ENCODE measurements around the gene SLC32A1. TPM values are rescaled to one million over a fixed set of nuclear protein-coding genes. Genes with fewer than 3 reads are reported as not detected.

SLC32A1 gene
- total RNA-seq, 1 donor from 2014 or later: 7.7 TPM

GRCh38 chr20:38725148-38725901 lies 1.0 kb downstream of the SLC32A1 start:
- no peak for FAIRE-seq
- DNase-seq (ENCODE audit: low spot score in 2 of 2): peak in 1 of 2 donors; percentile 36

DNA sequence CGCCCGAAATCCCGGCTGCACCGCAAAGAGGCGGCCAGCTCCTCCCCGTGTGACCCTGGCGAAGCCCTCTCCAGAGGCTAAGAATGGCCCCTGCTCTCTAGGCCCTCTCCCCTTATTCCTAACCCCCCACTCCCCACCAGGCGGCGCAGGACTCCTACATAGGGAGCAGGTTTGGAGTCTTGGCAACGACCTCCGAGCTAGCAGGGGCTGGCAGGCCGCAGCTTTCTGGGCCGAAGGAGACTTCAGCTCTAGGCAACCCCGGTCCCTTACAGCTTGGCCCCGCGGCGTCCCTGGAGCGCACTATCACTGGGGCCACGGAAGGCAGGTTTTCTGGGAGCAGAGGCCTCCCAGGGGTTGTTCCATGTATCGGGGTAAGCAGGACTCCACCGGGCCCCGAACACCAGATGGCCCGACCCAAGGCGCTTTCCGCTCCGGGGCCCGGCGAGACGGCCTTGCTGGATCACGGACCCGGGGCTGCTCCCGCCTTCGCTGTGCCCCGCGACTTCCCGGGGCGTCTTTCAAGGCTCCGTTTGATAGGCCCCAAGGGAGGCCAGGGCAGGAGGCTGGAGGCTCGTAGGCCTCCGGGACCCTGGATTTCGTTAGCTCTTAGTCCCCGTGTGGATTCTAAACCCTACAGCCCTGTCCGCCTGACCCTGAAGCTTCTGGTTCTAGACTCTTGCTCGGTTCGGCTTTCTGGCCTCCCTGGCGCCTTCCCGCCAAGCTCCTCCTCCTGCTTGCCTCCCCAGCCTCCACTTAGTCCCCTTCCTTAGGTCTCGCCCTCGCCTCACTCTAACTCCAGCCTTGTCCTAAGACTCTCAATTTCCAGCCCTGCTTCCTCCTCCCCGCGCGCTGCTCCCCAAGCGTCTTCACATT lies 1.9 kb downstream of the SLC32A1 start:
- FAIRE-seq (no peak), DNase-seq (ENCODE audit: low spot score in 2 of 2) (peak in 1 of 2 donors; percentile 46)

DNA sequence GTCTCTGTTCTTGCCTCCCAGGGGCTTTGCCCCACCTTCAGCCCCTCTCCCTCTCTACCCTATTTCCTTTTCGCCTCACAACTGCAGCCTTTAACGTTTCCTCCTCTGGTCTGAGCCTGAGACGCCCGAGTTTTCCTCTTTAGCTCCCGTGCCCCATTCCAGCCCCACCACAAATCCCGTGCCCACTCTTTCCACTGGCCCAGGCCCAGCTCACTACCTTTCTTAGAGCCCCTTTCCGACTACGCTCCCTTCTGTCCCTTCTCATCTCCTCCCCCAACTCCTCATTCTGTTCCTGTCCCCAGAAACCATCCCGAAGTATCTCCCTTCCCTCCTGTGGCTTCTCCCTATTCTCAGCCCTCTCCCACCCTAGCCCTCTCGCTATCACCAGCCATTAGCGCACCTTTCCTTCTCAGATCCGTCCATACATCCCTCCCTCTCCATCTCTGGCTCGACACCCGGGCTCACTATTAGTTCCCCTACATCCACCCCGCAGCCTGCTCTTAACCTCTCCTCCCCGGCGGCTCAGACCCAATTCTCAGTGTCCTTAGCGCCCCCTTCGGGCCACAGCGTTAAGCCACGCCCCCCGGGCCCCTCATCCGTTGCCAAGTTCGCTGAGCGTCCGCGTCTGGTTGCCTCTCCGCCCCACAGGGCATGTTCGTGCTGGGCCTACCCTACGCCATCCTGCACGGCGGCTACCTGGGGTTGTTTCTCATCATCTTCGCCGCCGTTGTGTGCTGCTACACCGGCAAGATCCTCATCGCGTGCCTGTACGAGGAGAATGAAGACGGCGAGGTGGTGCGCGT lies 2.7 kb downstream of the SLC32A1 start:
- FAIRE-seq (no peak), DNase-seq (ENCODE audit: low spot score in 2 of 2) (peak in 1 of 2 donors; percentile 56)

DNA sequence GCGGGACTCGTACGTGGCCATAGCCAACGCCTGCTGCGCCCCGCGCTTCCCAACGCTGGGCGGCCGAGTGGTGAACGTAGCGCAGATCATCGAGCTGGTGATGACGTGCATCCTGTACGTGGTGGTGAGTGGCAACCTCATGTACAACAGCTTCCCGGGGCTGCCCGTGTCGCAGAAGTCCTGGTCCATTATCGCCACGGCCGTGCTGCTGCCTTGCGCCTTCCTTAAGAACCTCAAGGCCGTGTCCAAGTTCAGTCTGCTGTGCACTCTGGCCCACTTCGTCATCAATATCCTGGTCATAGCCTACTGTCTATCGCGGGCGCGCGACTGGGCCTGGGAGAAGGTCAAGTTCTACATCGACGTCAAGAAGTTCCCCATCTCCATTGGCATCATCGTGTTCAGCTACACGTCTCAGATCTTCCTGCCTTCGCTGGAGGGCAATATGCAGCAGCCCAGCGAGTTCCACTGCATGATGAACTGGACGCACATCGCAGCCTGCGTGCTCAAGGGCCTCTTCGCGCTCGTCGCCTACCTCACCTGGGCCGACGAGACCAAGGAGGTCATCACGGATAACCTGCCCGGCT lies 3.4 kb downstream of the SLC32A1 start:
- DNase-seq (ENCODE audit: low spot score in 2 of 2): no peak
- FAIRE-seq: no peak

DNA sequence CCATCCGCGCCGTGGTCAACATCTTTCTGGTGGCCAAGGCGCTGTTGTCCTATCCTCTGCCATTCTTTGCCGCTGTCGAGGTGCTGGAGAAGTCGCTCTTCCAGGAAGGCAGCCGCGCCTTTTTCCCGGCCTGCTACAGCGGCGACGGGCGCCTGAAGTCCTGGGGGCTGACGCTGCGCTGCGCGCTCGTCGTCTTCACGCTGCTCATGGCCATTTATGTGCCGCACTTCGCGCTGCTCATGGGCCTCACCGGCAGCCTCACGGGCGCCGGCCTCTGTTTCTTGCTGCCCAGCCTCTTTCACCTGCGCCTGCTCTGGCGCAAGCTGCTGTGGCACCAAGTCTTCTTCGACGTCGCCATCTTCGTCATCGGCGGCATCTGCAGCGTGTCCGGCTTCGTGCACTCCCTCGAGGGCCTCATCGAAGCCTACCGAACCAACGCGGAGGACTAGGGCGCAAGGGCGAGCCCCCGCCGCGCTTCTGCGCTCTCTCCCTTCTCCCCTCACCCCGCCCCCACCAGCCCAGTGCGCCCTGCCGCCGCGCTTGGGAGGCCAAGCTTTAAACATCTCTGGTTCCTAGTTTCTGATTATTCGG lies 4.0 kb downstream of the SLC32A1 start:
- FAIRE-seq: no peak
- DNase-seq (ENCODE audit: low spot score in 2 of 2): no peak

DNA sequence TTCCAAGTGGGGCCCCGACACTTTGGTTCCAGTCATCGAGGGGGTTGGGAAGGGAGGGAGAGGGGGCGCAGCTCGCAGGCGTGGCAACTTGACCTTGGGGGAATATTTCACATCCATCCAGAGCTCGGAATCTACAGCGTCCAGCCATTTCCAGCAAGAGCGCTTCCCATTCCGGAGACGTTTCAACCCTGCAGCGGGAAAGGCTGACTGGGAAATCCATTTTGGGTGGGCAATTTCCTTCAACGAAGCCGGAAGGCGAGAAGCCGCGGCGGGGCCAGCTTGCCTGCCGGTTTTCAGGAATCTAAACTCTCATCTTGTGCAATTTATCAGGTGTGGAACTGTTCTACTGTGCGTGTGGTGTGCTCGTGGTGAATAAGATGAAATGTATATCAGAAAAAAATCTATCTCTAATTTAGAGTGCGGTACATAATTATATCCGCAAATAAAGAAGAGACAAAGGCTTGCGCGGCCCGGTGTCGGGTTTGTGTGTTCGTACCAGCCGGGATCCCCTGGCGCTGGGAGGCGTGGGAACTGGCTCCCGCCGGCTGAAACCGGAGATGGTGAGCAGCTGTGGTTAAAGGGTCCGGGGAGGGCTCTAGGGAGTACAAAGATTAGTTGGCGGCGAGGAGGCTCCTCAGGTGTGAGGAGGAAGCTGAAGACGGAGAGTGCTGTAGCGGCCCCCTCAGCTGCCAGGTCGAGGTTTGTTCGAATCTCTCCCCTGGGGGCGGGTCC lies 4.8 kb downstream of the SLC32A1 start:
- DNase-seq (ENCODE audit: low spot score in 2 of 2) (no peak), FAIRE-seq (no peak)

- FAIRE-seq: no peak
- no peak for DNase-seq (ENCODE audit: low spot score in 2 of 2)
These were observed 5.5 kb downstream of the SLC32A1 start for GRCh38 chr20:38729767-38730166.

DNA sequence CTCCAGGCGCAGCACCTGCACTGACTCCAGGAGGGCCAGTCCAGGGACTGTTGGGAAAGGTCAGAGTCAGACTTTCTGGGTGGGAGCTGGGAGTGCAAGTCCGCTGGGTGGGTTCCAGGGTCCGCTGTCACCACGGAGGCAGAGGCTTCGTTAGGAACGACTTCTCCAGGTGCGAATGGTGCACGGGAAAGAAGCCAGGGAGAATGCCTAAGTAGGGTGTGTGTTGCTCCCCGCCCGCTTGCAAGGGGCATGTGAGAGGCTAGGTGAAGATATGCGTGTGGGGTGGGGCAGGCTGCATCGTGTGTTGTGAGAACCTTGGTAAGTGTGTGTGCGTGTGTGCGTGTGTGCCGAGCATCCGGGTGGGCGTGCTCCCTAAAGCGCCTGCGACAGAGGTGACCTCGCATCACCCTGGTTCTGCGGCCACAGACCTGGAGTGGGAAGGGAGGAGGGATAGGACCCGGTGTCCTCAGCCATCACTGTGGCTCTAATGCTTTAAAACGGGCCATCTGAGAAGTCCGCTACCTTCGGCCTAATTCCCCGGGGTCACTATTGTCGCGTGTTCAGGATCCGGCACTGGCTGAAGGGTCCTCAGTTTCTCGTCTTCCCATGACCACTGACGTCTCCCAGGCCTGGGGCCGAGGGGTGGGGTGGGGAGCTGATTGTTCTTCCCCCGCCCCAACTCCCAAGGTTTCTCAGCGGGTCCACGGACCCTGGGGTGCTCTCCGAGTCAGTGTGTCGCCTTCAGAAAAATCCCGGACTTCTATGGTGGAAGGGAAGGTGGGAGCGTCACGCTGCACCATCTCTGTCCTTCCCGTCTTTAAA lies 6.1 kb downstream of the SLC32A1 start:
- no peak for FAIRE-seq
- DNase-seq (ENCODE audit: low spot score in 2 of 2): no peak

DNA sequence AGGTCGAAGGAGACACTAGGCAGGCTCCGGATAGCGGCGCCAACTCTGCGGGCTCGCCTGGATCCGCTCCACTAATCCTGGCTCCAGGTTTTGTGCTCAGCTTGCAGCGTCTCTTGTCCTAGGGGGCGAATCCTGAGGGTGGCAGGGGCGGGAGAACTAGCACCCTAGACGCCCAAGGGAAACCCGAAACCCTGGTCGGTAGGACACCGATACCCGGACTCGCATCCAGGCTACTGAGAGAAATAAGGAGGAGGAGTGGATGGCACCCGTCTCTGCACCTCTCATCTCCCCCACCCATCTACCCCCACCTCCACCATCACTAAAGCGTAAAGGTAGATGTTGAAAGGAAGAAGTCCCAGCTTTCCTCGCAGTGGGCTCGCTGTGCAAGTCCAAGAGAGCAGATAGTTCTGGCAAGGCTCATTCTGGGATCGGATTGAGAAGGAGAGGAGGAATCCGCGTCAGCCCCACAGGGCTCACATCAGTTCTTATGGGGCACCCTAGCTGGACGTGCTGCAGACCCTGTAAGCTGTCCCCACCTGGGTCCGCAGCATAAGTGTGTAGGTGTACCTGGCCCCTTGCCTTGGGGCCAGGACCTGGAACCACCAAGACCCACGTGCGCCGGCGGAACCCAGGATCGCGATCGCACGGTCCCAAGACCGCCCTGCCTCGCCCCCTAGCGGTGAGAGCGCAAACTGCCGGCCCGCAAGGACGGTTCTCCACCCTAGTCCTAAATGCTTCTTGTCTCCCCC lies 6.9 kb downstream of the SLC32A1 start:
- DNase-seq (ENCODE audit: low spot score in 2 of 2): peak; percentile 69 to 80
- no peak for FAIRE-seq

GRCh38 chr20:38731738-38732113 lies 7.4 kb downstream of the SLC32A1 start:
- no peak for FAIRE-seq
- DNase-seq (ENCODE audit: low spot score in 2 of 2): no peak

- no peak for DNase-seq (ENCODE audit: low spot score in 2 of 2)
- no peak for FAIRE-seq
These were observed 8.7 kb downstream of the SLC32A1 start for GRCh38 chr20:38732981-38733380.

DNA sequence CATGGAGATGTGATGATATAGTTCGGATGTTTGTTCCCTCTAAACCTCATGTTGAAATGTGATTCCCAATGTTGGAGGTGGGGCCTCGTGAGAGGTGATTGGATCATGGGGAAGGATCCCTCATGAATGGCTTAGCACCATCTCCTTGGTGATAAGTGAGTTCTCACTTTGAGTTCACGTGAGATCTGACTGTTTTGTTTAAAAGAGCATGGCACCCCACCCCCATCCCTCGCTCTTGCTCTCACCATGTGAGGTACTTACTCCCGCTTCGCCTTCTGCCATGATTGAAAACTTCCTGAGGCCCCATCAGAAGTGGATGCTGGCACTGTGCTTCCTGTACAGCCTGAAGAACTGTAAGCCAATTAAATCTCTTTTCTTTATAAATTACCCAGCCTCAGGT lies 10.9 kb downstream of the SLC32A1 start:
- DNase-seq (ENCODE audit: low spot score in 2 of 2): no peak

GRCh38 chr20:38737887-38738286 lies 13.6 kb downstream of the SLC32A1 start:
- no peak for FAIRE-seq

More for the DNA sequence above, 10.9 kb downstream of the SLC32A1 start:
- no peak for FAIRE-seq

DNA sequence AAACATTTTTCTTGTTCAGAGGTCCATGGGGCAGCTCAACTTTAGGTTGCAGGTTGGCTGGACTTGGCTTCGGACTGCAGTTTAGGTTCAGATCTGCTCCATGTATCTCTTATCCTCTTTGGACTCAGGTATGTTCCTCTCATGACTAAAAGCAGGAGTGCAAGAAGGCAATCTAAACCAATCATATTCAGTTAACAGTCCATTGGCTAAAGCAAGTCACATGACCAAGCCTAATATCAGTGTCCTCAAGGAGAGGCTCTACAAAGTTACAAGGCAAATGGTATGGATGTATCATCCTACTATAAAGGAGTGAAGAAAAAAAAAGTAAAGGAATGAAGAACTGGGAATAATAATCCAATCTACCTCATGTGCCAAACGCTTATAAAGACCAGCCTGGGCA lies 21.5 kb downstream of the SLC32A1 start:
- DNase-seq (ENCODE audit: low spot score in 2 of 2): no peak
- no peak for FAIRE-seq

More at GRCh38 chr20:38737887-38738286, 13.6 kb downstream of the SLC32A1 start:
- DNase-seq (ENCODE audit: low spot score in 2 of 2): no peak

DNA sequence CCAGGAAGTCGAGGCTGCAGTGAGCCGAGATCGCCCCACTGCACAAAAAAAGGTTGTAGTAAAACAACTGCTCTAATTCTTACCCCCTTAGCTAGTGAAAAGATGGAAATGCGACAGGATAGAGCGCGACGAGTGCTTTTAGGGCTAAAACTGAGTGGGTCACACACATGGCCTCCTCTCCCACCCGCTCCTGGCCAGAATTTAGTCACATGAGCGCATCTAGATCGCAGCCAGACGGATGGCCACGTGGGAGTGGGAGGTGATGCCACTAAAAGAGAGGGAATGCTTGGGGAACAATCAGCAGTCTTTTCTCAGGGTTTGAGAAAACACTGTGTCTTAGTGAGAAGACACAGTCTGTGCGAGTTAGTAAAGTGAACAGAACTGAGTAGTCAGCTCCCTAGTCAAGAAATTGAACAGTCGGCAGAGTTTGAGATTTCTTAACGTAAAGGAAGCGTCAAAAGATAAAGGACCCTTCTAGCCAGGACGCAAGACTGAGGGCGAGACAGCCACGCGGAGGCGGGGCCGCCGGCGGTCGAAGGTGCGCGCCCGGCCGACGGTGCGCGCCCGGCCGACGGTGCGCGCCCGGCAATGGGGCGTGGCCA lies 23.3 kb downstream of the SLC32A1 start:
- FAIRE-seq: no peak
- no peak for DNase-seq (ENCODE audit: low spot score in 2 of 2)

- FAIRE-seq: no peak
- DNase-seq (ENCODE audit: low spot score in 2 of 2): peak; percentile 95 to 97
These were observed 24.0 kb downstream of the SLC32A1 start, which contains the start of gene ACTR5 for GRCh38 chr20:38748097-38748860. ACTR5 (plus strand) TSS chr20:38748460; CDS start chr20:38748479, 19 bp downstream.

GRCh38 chr20:38748861-38749149 lies 24.5 kb downstream of the SLC32A1 start:
- no peak for FAIRE-seq
- peak in 1 of 2 donors; percentile 22 for DNase-seq (ENCODE audit: low spot score in 2 of 2)
